Right lung (tissue), 5 donors: ENCODE data around the gene CERS6. TPM values are rescaled to one million over a fixed set of nuclear protein-coding genes. Genes with fewer than 3 reads are reported as not detected.

Source experiments
- DNase-seq, 2 donors: peaks; one replicate each; pipeline ENCODE4 v3.0.0-alpha.2; 2013
- polyA plus RNA-seq, 5 donors: library from polyadenylated mRNA; unstranded; fragments of 120-200 nt; gene quantifications; one replicate each; pipeline versions ENCODE4 v1.2.1 to v1.2.3, GENCODE V29; 2013; ENCODE audit warnings: inconsistent platforms in 1 of 5, low replicate concordance in 1 of 5; ENCODE audit not compliant: insufficient read length in 5 of 5, insufficient read depth in 1 of 5

The CERS6 gene
- polyA plus RNA-seq, 5 donors: 13.4 to 23.8 (median 22.7) TPM

DNA sequence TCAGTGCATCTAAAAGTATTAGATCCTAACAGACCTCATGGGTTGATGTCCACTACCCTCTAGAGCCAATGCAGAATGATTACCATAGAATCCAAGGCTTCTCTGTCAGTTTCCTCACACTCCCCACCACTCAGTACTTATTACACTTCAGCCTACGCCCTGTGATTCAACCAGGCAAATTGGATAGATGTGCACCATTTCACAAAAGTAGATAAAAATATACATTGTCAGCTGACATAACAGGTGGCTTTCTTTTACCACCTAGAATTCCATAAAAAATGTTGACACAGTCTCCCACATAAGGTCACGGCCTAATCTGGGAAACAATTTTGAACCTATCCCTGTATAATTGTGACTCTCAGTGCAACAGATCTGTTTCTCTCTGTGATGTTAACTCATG, 144.9 kb downstream of the CERS6 start:
- DNase-seq: no peak

DNA sequence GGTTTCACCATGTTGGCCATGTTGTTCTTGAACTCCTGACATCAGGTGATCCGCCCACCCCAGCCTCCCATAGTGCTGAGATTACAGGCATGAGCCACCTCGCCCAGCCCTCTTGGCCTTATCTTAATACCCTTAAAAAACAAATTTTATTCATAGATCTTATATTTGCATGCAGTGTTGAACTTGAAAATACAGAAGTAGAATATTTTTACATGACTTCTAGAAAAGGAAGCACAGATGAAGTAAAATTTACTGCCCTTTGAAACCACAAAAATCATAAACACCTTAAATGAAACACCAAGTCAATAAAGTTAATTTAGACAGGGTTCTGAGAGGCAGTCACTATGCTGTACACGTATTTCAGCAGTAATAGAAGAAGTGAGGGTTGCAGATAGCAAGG, 145.7 kb downstream of the CERS6 start:
- no peak for DNase-seq

DNA sequence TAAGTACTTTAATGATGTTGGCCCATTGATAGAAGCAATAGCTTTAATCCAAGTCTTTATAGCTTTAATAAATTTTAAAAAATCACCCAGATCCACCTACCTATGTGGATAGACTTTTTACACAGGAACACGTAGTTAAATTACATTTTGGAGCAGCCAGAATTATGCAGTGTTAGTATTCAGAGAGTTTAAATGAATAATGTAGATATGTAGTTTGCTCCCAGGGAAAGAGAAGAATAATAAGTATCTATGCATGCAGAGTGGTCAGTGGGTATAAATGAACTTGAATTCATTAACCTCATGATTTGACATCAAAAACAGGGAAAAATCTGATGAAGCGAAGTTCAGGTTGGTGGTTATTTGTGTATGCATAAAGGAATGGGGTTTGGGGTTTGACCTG, 146.3 kb downstream of the CERS6 start:
- DNase-seq: no peak

DNA sequence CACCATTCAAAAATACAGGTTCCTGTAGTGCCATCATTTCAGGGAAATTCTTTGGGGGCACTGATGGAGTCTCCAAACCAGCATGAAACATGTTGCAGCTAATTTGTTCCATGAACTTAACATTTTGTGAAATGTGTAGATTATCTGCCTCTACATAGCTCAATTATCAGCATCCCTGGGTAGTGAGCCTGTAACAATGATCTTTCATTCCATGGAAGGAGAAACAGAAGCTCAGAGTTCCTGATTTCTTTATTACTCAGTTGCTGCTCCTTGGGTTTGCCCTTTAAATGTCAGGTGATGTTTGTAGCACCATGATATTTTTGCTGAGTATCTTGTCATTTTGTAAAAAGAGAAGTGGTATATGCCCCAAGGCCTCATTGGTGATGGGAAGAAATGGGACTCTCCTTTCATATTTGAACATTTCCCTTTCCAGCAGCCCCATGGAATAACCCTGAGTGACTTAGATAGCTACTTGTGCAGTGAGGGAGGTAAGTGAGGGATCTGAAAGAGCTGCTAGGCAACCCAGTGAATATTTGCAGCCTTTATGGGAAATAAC, 146.9 kb downstream of the CERS6 start:
- no peak for DNase-seq

DNA sequence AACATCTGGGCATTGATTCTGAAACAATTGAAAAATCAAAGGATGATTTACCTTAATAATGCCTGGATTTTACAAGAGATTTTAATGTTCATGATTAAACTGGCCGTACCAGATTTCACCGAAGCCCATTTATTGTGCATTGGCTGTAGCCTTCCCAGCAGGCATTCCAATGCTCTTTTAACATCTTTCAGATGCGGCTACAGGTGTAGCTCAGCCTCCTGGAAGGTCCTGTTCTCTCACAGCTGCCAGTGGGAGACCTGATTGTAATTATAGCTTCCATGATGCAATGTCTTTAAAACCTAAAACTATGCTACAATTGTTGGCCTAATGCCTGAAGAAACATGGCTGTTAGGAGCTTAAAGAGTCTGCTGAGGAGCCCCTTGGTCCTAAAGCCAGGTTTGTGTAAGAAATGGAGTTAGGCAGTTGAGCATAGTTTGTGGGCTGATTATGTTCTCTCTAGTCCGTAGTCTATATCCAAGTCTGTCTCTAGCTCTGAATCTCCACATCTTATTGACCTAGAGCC, 147.4 kb downstream of the CERS6 start:
- no peak for DNase-seq

DNA sequence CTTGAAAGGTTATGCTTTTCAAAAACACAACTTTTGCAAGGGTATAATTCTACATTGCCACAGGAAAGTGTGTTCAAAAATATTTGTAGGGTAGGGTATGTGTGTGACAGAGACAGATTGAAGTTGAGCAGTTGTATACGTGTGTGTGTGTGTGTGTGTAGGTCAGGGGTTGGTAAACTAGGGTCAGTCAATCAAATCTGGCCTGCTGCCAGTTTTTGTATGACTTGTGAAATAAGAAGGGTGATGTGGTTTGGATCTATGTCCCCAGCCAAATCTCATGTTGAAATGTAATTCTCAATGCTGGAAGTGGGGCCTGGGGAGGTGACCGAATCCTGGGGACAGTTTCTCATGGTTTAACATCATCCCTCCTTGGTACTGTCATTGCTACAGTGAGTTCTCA, 148.2 kb downstream of the CERS6 start:
- no peak for DNase-seq

DNA sequence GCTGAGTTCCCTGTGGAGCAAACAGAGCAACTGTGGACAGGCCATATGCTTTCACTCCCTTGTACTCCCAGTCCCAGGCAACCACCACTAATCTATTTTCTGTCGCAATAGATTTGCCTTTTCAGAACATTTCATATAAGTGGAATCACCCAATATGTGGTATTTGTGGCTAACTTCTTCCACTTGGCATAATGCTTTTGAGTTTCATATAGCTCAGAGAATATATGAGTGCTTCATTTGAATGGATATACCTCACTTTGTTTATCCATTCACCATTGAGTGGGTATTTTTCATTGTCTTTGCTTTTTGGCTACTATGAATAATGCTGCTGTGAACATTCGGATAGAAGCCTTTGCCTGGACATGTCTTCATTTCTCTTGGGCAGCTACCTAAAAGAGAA, 151.9 kb downstream of the CERS6 start:
- DNase-seq: no peak

DNA sequence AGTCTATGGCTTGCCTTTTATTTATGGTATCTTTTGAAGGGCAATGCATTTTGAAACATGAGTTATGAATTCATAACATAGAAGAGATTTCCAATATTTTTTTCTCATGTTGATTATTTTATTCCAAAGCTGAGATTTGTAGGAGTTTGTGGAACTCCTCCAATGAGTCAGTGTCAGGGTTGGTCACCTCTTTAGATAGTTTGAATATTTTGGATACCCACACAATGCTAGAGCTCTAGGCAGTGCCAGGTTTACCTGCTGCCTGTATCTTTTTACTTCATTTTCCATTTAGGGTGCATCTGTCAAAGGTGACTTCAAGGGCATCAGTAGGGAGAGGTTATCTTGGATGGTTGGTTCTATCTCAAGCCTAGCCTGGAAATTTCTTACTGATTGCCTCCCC, 152.7 kb downstream of the CERS6 start:
- DNase-seq: no peak

DNA sequence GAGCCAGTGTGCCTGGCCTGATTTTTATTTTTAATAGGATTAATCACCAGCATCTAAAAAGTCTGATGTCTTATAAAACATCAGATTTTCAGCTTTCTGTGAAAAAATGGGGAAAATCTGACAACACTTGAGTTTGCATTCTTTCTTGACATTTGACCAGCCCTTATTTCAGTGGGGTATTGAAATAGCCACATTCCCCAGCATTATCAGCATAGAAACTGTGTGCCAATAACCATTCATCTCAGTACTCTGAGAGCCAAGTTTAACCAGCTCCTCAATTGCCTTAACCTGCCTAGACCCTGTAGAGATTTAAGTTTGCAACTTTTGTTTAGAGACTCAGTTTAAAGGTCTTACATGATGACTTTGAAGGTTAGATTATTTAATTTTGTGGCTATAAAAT, 155.0 kb downstream of the CERS6 start:
- no peak for DNase-seq

DNA sequence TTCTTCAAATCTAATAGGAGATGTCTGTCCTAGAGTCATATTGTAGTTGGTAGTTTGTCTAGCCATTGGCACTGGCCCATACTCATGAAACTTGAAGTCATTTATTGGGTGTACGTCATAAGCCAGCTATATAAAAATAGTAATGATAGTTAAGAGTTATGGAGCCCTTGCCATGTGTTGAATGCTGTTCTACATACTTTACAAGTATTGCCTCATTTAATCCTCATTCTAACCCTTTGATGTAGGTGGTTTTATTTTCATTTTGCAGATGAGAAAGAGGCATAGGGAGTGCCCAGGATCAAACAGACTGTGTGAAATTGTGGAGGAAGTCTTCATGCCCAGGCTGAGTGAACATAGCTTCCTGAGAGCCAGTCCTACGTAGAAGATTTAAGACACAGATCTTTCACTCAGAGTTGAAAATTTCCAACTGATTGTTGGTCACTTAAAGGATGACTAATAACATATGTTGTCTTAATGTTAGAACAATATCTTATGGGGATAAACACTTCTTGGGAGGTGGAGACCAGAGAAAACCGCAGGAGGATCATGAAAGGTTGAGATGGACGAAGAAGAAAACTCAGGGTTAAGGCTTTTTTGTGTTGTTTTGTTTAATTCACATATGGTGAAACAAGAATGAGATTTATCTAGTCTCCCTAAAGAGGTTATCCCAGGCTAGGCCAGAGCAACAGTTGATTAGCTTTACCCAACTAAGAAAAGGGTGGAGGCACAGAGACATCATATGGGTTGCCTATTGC, 156.0 kb downstream of the CERS6 start:
- no peak for DNase-seq

DNA sequence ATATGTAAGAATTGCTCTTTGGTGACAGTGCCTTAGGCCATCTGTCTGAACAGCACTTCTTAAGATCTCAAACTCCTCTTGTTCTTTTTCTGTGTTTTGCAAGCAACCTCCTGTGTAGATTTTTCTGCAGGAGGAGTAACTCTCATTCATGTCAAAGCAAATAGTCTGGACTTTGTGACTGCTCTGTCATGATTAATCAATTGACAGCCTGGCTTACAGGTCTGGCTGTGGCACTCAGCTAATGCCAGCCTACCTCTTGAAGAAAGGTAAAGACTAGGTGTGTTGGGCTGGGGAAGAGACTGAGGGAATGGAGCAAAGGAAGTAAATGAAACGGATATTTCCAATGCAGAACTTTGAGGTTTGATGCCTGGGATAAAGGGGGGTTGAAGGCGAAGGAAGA, 156.6 kb downstream of the CERS6 start:
- no peak for DNase-seq

DNA sequence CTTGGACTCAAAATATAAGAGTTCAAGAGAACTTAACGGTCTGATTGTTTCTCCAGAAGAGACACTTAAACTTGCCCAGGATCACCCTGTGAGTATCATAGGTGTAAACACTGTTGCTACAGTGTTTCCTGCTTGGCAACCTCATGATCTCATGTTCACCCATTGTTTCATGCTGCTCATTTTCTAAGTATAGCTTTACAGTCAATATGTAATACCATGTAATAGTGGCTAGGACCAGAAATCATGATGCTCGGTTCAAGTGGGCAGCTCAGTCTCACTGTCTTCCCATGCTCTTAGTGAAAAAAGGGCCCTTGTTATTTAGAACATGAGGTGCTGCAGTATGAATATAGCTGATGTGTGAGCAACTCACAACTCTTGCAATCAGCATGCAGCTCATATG, 157.5 kb downstream of the CERS6 start:
- no peak for DNase-seq

DNA sequence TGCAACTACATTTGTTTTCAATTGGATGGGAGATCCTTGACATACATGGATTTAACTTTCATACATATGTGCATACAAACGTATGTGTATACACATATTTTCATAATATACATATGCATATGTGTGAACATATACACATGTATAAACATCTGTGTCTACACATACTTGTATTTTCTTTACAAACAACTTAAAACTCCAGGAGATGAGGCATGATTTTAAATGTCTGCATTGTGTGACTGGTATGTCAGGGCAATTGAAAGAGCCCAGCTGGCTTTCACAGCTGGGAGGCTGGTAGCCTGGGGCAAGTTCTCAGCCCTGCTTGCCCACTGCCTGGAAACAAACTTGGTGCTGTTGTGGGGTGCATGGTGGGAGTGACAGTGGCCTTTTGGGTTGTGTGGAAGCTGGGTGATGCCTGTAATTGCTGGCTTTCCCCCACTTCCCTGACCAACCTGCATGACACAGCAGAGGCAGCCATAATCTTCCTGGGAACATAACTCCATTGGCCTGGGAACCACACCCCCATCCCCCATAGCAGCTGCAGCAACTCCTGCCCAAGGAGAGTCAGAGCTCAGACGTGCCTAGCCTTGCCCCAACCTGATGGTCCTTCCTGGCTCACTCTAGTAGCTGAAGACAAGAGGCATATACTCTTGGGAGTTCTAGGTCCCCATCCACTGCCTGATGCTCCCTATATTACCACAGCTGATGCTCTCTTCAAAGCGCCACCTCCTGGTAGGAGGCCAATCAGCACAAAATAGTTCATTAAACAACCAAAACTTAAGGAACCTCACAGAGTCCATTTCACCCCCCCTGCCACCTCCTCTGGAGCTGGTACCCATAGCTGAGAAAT, 158.3 kb downstream of the CERS6 start:
- no peak for DNase-seq

DNA sequence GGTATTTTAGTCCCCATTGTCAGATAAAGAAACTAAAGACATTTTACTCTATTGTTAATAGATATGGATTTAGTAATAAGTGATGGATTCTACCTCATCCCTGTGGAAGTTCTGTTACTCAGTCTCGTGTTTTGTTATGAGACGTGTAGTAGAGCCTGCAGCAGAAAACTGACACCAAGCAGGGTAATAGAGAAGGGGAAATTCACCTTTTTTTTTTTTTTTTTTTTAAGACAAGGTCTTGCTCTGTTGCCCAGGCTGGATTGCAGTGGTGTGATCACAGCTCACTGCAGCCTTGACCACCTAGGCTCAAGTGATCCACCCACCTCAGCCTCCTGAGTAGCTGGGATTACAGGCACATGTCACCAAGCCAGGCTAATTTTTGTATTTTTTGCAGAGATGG, 164.5 kb downstream of the CERS6 start:
- no peak for DNase-seq

DNA sequence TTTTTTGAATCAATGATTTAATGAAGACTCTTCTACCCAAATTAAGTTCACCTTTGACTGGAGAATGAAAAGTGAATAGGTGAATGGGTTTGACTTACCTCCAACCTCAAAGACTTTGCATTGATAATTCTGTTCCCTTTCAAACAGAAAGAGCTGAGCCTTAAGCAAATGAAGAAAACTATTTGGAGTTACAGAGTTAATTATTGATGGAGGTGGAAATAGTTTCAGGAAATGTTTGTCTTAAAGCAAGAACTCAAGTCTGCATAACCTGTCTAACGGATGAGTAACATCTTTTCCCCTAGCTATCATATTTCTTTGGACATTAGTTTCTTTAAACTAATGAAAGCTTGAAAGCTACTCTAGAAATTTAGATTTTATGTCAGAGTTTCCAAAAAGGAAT, 166.5 kb downstream of the CERS6 start:
- no peak for DNase-seq

DNA sequence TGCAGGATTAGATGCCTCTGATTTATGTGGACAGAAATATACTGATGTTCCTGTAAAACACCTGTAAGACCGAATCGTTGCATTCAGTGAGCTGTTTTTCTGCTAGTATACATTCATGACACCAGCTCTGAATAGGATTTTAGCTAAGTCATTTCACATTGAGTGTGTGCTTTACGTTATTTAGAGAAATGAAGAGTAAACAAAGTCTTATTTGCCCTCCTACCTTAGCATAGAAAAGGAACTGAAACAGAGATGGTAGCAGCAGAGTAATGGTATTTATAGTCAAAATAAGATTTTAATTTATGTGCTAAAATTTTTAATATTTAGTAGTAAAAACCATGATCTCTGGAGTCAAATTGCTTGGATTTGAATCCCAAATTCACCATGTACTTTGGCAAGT, 168.0 kb downstream of the CERS6 start:
- no peak for DNase-seq

DNA sequence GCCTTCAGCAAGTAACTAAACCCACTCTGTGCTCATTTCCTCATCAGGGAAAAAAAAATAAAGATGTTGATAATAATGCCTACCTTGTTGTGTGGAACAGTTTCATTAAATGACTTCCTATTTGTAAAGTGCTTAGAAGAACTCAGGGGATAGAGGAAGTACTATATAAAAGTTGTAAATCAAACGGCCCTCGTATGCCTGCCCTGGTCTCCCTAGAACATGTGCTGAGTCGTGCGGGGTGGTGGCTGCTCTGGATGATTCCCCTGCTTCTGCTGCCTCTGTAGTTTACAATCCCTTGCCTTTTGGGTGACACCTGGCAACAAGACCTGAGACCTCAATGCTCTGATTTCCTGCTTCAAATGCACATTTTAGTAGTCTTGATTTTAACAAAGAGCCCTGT, 170.0 kb downstream of the CERS6 start:
- DNase-seq: no peak

DNA sequence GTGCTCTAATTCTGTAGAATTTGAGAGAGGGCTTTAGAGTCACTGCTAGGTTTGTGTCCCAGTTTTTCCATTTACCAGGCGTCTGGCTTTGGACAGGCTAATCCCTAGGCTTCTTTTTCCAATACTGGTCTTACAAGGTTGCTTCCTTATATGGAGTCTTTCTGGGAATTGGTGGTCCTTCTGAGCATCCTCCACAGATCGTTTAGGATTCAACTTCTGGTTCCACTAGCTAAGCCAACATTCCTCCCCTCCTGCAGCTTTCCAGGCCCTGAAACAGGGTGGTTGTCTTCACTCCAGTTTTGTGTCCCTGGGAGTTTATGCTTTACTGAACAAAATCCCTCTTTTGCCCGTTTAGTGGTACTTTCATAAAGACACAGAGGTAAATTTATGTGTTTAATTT, 170.6 kb downstream of the CERS6 start:
- DNase-seq: no peak

DNA sequence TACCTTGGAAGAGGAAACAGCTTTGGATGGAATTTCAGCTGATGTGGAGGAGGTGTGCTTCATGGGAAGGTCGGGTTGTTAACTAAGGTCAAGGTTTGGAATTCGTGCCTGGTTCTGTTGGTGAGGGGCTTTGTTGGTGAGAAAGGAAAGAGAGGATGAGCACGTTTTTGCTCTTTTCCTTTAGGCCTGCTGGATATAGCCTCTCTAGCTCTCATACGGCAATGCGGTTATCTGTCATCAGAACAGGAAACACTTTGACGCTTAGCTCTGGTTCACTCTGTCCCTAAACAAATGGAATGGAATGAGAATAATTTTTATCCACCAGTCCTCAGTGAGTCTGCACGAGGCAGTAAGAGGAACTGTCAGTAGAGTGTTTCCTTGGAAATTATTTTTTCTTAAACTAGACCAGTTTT, 176.6 kb downstream of the CERS6 start:
- DNase-seq: peak in 1 of 2 donors; percentile 53

DNA sequence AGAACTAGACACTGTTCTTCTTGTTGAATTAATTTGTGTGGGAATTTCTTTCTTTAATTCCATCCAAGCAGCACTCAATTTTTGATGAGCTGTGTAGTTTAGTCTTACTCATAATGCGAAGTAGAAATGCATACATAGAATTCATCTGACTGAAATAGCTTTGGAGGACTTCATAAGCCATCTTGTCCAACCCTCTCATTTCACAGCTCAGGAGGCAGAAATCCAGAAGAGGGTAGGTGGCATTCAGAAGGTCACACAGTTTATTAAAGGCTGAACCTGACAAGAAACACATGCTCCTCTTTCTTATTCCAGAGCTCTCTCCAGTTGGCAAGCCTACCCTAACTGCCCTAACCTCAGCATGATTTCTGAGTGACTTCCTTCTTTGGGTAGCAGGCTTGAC, 177.1 kb downstream of the CERS6 start:
- peak; percentile 77 to 83 for DNase-seq

DNA sequence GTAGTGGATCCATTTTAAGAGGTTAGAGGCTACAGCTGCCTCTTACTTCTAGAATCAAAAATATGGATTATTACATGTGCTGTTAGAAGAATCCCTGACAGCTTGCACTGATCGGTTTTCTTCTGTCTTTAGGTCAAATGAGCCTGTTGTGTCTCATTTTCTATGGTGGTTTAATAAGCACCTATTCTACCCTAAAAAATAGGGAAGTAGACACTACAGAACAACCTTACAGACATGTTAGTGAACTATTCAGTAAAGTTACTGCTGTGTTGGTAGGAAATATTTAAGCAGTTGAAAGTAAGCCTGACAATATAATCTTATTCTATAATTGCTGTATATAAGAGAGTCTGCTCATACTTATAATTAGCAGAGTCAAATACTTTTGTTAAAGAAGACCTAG, 177.8 kb downstream of the CERS6 start:
- DNase-seq: no peak

DNA sequence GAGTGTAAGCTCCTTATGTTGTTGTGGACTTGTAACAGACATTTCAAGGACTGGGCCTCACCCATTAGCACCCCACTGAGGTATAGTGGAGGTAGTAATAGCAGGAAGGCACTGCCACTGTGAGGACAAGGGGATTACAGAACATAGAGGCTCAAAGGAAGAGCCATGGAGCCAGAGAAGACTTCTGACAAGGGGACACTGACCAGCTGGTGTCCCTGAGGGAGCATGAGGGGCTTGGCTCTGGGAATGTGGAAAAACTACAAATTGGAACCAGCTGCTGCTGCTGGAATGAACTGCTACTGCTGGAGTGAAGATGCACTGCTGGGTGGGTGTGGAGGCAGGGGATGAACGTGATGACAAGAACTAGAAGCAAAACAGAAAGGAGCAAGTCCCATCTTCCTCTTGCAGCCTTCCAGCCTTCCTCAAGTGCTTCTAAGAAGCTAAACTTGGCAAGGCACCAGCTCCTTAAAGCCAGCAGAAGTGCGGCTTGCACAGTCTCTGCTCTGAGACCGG, 179.0 kb downstream of the CERS6 start:
- DNase-seq: peak; percentile 74 to 77

DNA sequence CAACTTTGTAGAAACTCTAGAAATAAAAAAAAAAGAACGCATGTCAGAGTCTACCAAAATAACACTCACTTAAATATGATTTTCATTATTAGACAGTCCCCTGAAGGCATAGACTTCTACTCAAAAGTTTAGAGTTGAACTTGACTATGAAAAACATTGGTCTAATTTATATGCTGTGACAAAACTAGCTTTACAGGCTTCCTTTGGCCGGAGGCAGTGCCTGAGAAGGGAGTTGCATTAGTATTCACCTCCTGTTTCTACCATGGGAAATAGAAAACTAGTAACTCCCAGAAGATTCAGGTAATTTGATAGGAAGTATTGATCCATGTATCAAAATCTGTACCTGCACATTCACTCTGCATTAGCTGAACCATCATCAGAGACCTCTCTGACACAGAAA, 182.9 kb downstream of the CERS6 start:
- DNase-seq: no peak
